ENCODE results near the gene RRP7A.

Gene RRP7A

DNA sequence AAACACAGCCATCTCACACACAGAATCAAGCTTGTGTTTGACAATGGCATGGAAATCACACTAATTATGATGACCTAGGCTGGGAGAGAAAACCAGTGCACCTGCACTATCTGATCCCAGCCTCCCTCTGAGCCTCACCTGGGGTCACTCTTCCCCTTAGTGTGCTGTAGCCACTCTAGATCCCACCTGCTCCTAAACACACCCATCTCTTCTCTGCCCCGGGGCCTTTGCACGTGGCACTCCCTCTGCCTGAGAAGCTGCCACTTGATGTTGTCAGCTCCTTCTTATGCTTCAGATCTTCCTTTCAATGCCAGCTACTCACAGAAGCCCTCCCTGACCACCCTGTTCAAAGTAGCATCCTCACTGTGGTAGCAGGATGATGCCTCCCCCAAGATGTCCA lies 44.5 kb downstream of the RRP7A start:
- H3K36me3 ChIP-seq (ENCODE audit: control insufficient read depth, insufficient read depth, low read length) = no peaks in the 10 kb centered on the region
- no peak for DNase-seq (ENCODE audit: extremely low read depth, insufficient read length)
- TF ChIP-seq, protein P1, sequence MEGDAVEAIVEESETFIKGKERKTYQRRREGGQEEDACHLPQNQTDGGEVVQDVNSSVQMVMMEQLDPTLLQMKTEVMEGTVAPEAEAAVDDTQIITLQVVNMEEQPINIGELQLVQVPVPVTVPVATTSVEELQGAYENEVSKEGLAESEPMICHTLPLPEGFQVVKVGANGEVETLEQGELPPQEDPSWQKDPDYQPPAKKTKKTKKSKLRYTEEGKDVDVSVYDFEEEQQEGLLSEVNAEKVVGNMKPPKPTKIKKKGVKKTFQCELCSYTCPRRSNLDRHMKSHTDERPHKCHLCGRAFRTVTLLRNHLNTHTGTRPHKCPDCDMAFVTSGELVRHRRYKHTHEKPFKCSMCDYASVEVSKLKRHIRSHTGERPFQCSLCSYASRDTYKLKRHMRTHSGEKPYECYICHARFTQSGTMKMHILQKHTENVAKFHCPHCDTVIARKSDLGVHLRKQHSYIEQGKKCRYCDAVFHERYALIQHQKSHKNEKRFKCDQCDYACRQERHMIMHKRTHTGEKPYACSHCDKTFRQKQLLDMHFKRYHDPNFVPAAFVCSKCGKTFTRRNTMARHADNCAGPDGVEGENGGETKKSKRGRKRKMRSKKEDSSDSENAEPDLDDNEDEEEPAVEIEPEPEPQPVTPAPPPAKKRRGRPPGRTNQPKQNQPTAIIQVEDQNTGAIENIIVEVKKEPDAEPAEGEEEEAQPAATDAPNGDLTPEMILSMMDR (IDR thresholded peaks at IDR 0.05; ENCODE audit: insufficient read depth, low read length, poor library complexity, severe bottlenecking) = no peak
- peaks cover 1% of the 10 kb centered on the region; the same call in 1 of the 2 replicates for H3K27me3 ChIP-seq (replicated peaks; ENCODE audit: control insufficient read depth, insufficient read depth, low read length)
- H3K4me3 ChIP-seq (replicated peaks; ENCODE audit: low read depth, low read length) = no peak overlapping the region

DNA sequence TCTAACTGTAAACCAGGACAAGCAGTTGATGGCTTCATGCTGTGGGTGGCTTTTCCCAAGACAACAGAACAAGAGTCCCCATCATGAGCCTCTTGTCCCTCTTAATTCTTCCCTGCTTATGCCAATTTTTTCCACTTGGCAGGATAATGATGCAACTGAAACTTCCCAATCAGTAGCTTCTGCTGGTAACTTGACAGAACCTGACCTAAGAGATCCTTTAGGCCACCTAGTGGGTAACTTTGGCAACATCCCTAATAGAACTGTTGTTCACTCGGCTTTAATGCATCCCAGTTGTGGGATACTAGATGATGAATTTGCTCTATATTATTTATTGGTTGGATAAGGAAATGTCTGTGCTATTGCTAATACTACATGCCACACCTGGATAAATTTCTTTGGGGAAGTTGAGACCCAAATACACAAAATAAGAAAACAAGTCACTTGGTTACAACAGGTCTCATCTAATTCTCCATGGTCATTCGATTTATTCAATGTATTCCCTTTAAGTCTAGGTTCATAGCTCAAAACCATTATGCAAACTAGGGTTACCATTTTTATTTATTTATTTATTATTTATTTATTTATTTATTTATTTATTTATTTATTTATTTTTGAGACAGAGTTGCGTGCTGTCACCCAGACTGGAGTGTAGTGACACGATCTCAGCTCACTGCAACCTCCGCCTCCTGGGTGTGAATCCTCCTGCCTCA lies 46.0 kb downstream of the RRP7A start:
- H3K4me3 ChIP-seq (replicated peaks; ENCODE audit: low read depth, low read length) = no peak overlapping the region
- H3K27me3 ChIP-seq (replicated peaks; ENCODE audit: control insufficient read depth, insufficient read depth, low read length) = peaks cover 1% of the 10 kb centered on the region; the same call in 1 of the 2 replicates
- no peaks in the 10 kb centered on the region for H3K36me3 ChIP-seq (ENCODE audit: control insufficient read depth, insufficient read depth, low read length)
- DNase-seq (ENCODE audit: extremely low read depth, insufficient read length) = no peak
- TF ChIP-seq, protein P1 (IDR thresholded peaks at IDR 0.05; ENCODE audit: insufficient read depth, low read length, poor library complexity, severe bottlenecking) = peak; percentile 70

DNA sequence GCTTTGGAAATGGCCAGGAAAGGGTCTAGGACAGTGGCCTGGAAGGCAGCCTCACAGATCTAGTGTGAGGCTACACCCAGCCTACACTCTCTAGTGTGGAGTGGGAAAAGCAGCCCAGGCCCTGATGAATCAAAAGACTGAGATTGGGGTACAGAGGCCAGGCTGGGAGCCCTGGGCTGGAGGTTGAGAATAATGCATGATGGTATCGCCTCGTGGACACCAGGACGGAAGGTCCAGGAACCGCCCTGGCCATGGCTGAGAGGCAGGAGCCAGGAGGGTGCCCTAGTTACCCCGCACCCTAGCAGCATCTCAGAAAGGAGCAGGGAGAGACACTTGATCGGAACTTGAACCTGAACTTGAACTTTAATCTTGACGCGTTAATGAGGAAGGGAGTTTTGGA lies 46.9 kb downstream of the RRP7A start:
- TF ChIP-seq, protein P1 (IDR thresholded peaks at IDR 0.05; ENCODE audit: insufficient read depth, low read length, poor library complexity, severe bottlenecking) = no peak
- no peak for DNase-seq (ENCODE audit: extremely low read depth, insufficient read length)
- Histone ChIP-seq H3K36me3 (ENCODE audit: control insufficient read depth, insufficient read depth, low read length) (no peaks in the 10 kb centered on the region), H3K27me3 (replicated peaks; ENCODE audit: control insufficient read depth, insufficient read depth, low read length) (peaks cover 1% of the 10 kb centered on the region; the same call in 1 of the 2 replicates), H3K4me3 (replicated peaks; ENCODE audit: low read depth, low read length) (no peak overlapping the region)

DNA sequence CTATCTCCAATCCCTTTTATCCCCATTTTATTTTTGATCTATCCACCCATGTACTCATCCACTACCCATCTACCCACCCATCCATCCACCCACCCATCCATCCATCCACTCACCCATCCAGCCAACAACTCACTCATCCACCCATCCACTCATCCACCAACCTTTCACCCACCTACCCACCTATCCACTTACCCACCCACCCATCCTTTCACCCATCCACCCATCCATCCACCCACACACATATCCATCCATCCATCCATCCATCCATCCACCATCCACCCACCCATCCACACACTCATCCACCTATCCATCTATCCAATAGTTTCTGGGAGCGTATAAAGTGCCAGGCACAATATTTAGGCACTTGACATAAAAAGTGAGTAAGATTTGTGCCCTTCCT lies 48.2 kb downstream of the RRP7A start:
- Histone ChIP-seq H3K4me3 (replicated peaks; ENCODE audit: low read depth, low read length) (no peak overlapping the region), H3K36me3 (ENCODE audit: control insufficient read depth, insufficient read depth, low read length) (no peaks in the 10 kb centered on the region), H3K27me3 (replicated peaks; ENCODE audit: control insufficient read depth, insufficient read depth, low read length) (peaks cover 1% of the 10 kb centered on the region; the same call in 1 of the 2 replicates)
- no peak for DNase-seq (ENCODE audit: extremely low read depth, insufficient read length)
- TF ChIP-seq, protein P1 (IDR thresholded peaks at IDR 0.05; ENCODE audit: insufficient read depth, low read length, poor library complexity, severe bottlenecking) = no peak

DNA sequence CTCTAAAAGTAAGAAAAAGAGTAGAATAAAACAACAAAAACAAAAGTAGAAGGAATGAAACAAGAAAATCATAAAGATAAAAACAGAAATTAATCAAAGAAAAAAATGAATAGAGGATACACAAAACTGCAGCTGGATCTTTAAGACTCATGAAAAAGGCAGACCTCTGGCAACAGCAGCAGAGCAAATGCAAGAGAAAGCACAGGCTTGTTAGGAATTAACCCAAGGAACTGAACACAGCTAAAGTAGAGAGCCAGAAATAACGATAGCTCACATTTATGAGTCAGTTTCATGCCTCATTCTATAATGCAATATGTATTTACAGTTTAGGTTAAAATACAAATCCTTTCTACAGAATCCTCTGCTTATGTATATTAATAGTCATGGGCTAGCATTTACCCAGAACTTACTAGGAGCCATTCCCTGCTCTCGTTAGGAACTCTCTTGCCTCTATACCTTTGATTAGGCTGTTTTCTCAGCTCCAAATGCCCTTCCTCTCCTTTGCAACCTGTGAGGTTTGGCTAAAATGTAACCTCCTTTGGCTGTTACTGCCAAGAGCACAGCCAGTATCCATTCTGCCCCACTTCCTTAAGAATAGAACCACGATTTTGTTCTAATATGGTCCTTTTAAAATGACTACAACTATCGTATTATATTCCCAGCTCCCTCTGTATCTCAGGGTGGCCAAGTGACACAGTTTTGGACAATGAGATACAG lies 49.1 kb downstream of the RRP7A start:
- DNase-seq (ENCODE audit: extremely low read depth, insufficient read length) = no peak
- TF ChIP-seq, protein P1 (IDR thresholded peaks at IDR 0.05; ENCODE audit: insufficient read depth, low read length, poor library complexity, severe bottlenecking) = no peak
- H3K36me3 ChIP-seq (ENCODE audit: control insufficient read depth, insufficient read depth, low read length) = no peaks in the 10 kb centered on the region
- peaks cover 1% of the 10 kb centered on the region; the same call in 1 of the 2 replicates for H3K27me3 ChIP-seq (replicated peaks; ENCODE audit: control insufficient read depth, insufficient read depth, low read length)
- no peak overlapping the region for H3K4me3 ChIP-seq (replicated peaks; ENCODE audit: low read depth, low read length)
